Muscle layer of duodenum (tissue), 2 donors: ENCODE data around the gene AFAP1L1.
A peak's percentile ranks its signal among the peaks of the same experiment; 100 is the strongest.

Experiments used
- H3K27ac ChIP-seq: one replicate; pipeline ENCODE4 v1.7.0; 2013; ENCODE audit warnings: mild to moderate bottlenecking, low read length
- H3K27me3 ChIP-seq: one replicate; pipeline ENCODE4 v1.7.0; 2013; ENCODE audit warnings: low read depth, mild to moderate bottlenecking, control low read depth, low read length
- H3K36me3 ChIP-seq, 2 donors: one replicate each; pipeline ENCODE4 v1.7.0; 2013; ENCODE audit warnings: low read length in 2 of 2, control low read depth in 1 of 2, mild to moderate bottlenecking in 1 of 2; ENCODE audit not compliant: insufficient read depth in 2 of 2, control insufficient read depth in 1 of 2
- H3K4me1 ChIP-seq, 2 donors: one replicate each; pipeline ENCODE4 v1.7.0; 2013; ENCODE audit warnings: low read length in 2 of 2, mild to moderate bottlenecking in 2 of 2, control low read depth in 1 of 2, moderate library complexity in 1 of 2; ENCODE audit not compliant: insufficient read depth in 2 of 2, control insufficient read depth in 1 of 2
- H3K4me3 ChIP-seq, 2 donors: one replicate each; pipeline ENCODE4 v1.7.0; 2013; ENCODE audit warnings: low read length in 2 of 2, low read depth in 1 of 2, mild to moderate bottlenecking in 1 of 2
- H3K9me3 ChIP-seq, 2 donors: one replicate each; pipeline ENCODE4 v1.7.0; 2013; ENCODE audit warnings: low read length in 2 of 2, control low read depth in 1 of 2, mild to moderate bottlenecking in 1 of 2; ENCODE audit not compliant: control insufficient read depth in 1 of 2
- donor health status: healthy.

AFAP1L1 gene

DNA sequence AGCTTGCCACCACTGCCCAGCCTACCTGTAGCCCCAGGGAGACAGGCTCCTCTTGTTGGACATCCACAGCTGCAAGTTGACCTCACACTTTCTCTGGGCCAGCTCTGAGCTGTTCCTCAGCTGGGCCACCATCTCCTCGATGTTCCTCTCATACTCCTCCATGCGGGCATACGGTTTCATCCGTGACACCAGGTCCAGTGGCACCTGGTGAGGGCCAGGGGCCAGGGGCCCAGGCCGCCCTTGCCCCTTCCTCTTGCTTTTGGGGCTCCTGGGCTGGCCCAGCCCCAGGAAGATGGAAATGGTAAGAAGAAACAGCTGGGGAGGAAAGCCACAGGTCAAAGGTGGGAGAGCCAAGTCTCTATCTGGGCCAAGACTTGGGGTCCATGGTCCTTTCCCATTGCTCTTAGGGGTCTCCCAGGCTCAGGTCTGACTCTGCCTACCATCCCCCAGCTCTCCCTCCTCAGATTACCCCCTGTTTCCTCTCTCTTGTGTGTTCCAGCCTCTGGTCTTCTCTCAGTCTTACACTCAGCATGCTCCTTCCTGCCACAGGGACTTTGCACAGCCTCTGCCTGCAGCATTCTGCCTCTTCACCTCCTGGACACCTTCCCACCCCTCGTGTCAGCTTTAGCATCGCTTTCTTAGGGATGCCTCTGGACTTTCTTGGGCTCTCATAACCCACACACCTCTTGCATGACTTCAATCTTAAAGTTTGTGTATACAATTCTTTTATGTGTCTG, 105.2 kb downstream of the AFAP1L1 start:
- Histone ChIP-seq H3K36me3 (no peaks in the 10 kb centered on the region), H3K9me3 (no peaks in the 10 kb centered on the region), H3K4me3 (no peak overlapping the region), H3K27me3 (no peaks in the 10 kb centered on the region), H3K4me1 (peaks cover 5 to 43% of the 10 kb centered on the region in 2 donors), H3K27ac (no peak overlapping the region)

DNA sequence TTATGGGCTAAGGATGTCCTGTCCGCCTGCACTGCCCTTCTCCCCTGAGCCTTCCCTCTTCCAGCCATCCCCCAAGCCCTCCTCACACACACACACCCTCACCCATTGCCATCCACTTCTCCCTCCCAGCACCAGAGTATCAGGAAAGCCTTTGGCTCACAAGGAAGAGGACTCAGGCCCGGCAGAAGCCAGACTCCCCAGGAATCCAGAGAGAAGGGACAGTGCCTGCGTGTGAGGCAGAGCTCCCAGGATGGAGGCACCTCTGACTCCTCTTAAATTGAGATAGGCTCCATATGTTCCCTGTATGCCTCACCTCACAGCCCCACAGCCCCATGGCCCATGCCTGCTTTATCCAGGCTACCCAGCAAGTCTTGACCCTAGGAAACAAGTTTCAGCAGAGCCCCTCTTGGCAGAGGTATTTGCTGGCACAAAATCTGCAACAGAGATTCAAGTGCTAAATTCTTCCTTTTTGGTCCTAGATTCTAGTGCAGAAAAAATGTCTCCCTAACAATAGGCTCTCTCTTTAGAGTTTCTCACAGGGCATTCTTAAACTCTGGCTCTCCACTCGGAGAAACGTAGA, 106.7 kb downstream of the AFAP1L1 start:
- H3K4me1 ChIP-seq: peaks cover 16 to 36% of the 10 kb centered on the region in 2 donors
- no peaks in the 10 kb centered on the region for H3K9me3 ChIP-seq
- no peak overlapping the region for H3K4me3 ChIP-seq
- H3K27ac ChIP-seq: peak overlapping the region; percentile 78
- H3K27me3 ChIP-seq: no peaks in the 10 kb centered on the region
- H3K36me3 ChIP-seq: no peaks in the 10 kb centered on the region

DNA sequence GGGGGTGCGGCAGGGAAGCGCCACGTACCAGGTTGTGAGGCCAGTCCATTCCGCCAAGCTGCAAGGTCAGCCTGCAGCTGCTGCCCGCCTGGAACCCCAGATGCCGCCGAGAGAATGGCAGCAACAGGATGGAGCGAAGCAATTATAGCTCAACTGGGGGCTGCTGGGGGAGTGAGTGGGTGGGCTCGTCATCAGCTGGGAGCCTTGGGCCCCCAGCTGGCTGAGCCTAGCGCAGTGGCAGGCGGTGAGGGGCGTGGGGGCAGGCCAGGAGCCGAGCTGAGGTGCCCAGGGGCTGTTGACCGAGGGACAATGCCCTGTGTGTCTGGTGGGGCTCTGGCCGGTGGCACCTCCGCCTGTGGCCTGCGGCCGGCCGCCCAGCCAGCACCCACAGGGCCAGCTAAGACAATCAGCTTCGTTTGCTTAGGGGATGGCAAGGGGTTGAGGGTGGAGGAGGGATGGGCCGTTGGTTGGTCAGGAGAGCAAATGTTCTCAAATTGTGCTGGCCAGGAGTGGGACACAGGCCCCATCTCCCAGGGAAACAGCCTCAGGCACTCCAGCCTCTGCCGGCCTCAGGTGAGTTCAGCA, 107.6 kb downstream of the AFAP1L1 start, which contains the start of gene IL17B:
Gene IL17B (minus strand): TSS at position 116 of the 585 bp plus-strand sequence. CDS start 67 bp downstream, at position 49.
- Histone ChIP-seq H3K4me3 (no peak within 1 kb of the TSS), H3K27me3 (no peaks in the 10 kb centered on the region), H3K36me3 (no peaks in the 10 kb centered on the region), H3K9me3 (no peaks in the 10 kb centered on the region), H3K27ac (peak within 1 kb of the TSS; percentile 78), H3K4me1 (peaks cover 16 to 36% of the 10 kb centered on the region in 2 donors)

DNA sequence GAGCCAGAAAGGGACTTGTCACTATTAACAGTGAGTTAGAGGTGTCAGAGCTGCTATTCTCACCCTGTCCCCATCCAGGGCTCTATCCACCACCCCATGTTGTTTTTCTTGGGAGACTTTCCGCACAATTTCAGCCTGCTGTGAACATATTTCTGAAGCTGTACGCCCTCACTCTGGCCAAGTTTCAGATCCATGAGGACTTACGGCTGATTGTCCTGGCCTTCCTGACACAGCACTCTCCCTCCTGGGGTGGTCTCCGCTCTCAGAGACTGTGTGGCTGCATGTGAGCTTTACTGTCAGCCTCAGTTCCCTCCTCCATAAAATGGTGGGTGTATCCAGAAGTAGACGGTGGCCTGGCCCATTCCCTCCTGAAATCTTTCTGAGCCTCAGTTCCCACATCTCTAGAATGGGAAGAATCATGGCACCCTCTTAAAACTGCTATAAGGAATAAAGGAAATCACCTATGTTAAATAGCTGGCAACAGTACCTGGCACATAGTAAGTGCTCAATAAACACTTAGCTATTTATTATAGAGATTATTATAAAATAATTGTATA, 108.2 kb downstream of the AFAP1L1 start:
- Histone ChIP-seq H3K36me3 (no peaks in the 10 kb centered on the region), H3K27me3 (no peaks in the 10 kb centered on the region), H3K4me3 (no peak overlapping the region), H3K9me3 (no peaks in the 10 kb centered on the region), H3K4me1 (peaks cover 16 to 36% of the 10 kb centered on the region in 2 donors), H3K27ac (peak overlapping the region; percentile 78)

DNA sequence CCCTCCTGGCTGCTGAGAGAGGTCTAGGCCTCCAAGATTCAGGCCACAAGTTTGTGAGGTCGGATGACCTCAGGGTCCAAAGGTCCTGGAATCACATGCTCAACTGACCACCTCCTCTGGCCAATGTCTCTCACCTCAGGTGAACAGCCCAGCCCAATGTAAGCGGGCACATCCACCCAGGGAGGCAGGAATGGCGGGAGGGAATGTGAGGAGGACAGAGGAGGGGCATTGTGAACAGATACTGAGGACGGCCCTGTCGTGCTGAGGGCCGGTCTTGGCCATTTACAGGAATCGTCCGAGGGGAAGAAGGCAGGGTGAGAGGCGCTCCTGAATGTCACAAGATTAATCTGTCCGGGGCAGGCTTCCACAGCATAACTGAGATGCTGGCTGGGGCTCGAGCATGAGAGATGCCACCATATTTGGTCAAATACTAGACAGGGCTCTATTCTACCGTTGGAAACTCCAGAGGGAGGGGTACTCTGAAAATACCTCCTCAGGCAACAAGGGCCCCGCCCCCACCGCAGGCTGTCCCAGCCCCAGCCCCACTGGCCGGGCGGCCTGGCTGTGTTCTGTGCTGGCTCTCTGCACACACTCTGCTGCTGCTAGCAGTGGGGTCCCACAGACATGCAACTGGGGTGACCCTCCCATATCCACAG, 108.9 kb downstream of the AFAP1L1 start:
- Histone ChIP-seq H3K4me1 (peaks cover 16 to 36% of the 10 kb centered on the region in 2 donors), H3K4me3 (peak overlapping the region in 1 of 2 donors; percentile 48), H3K36me3 (no peaks in the 10 kb centered on the region), H3K27me3 (no peaks in the 10 kb centered on the region), H3K27ac (peak overlapping the region; percentile 96), H3K9me3 (no peaks in the 10 kb centered on the region)

DNA sequence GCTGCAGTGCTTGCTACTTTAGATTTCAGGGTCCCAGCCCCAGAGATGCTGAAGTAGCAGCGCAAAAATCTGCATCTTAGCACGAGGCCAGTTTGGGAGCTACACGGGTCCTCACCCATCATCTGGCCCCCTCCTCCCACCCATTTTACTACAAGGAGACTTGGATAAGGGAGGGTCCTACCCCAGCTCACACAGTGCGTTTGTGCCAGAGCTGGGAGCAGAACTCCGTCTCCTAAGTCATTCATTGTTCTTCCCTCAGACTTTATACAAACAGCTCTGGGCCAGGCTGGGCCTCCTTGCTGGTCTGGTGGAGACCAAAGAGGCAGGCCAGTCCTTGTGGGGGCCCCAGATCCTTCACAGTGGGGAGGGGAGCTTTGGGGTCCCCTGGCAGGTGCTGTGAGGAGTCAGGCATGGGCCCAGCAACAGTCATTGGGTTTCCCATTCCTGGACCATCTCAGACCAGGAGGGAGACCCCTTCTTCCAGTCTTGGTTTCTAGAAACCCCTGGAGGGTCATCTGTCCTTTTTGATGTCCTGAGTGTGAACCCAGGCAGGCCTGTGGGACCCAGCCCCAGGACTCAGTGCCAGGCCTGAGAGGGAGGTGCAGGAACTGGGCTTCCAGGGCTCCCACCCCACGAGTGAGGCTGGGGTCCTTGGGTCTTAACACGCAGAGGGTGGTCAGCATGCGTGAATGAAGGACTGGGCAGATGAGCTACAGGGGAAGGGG, 109.8 kb downstream of the AFAP1L1 start:
- peak overlapping the region; percentile 96 for H3K27ac ChIP-seq
- no peaks in the 10 kb centered on the region for H3K36me3 ChIP-seq
- H3K4me1 ChIP-seq: peaks cover 16 to 36% of the 10 kb centered on the region in 2 donors
- no peaks in the 10 kb centered on the region for H3K9me3 ChIP-seq
- no peaks in the 10 kb centered on the region for H3K27me3 ChIP-seq
- peak overlapping the region; percentile 9 to 48 for H3K4me3 ChIP-seq

DNA sequence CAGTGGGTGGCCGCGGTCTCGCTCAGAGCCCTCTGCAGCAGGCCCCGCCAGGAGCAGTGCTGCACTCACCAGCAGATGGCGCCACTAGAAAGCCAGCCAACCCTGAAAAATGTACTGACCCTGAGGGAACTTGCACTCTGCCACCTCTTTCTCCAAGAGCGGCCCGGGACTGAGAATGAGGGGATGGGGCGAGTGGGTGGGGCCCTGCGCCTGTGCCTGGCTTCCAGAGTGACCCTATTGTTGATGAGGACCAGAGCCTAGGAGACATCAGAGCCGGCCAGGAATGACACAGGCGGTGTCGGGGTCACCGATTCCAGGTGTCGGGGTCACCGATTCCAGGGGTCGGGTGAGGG, 110.3 kb downstream of the AFAP1L1 start:
- Histone ChIP-seq H3K4me3 (peak overlapping the region; percentile 9 to 48), H3K27ac (peak overlapping the region; percentile 96), H3K27me3 (no peaks in the 10 kb centered on the region), H3K9me3 (no peaks in the 10 kb centered on the region), H3K36me3 (no peaks in the 10 kb centered on the region), H3K4me1 (peaks cover 16 to 36% of the 10 kb centered on the region in 2 donors)

DNA sequence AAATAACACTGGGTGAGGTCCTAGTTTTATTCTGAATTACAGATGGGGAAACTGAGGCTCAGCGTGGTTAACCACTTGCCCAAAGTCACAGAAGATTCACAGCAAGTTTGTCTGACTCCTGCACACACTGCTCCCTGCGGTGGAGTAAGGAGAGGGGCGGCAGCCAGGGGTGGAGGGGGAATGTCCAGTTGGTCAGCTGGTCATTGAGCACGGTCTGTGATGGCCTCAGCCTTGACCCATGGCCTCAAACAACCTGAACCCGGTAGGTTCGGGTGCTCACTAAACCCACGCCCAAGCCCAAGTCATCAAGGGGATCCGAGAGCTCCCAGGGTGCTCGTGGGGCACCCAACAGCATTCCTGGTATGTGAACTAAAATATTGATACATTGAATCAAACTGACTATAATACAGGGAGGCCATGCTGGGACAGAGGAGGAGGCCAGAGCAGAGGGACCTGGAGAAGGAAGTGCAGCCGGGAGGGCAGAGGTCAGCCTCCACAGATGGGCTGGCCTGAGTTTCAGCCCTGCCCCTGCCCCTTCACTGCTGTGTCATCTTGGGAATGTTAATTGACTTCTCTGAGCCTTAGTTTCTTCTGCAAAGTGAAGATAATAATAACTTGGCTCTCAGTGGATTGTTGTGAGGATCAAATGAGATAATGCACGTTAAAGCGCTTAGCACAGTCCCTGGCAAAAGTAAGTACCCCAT, 111.0 kb downstream of the AFAP1L1 start:
- Histone ChIP-seq H3K27me3 (no peaks in the 10 kb centered on the region), H3K36me3 (no peaks in the 10 kb centered on the region), H3K4me3 (peak overlapping the region; percentile 15 to 48), H3K4me1 (peaks cover 16 to 41% of the 10 kb centered on the region in 2 donors), H3K27ac (peak overlapping the region; percentile 96), H3K9me3 (no peaks in the 10 kb centered on the region)

DNA sequence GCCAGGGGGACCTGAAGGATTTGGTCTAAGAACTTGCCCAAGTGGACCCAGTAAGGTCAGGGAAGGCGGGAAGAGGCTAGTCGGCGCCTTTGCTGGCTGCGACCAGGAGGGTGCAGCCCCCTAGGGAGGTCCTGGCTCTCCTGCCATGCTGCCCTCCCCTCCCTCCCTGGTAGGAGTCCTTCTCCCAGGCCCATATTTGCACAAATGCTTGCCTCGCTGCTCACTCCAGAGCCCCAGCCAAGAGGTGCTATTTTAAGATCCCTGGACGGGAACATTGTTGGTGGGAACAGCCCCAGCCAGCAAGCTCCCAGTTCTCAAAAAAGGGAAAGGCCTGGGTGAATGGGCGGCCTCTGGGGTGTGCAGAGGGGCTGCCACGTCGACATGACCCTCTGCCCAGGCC, 111.7 kb downstream of the AFAP1L1 start:
- Histone ChIP-seq H3K4me1 (peaks cover 16 to 38% of the 10 kb centered on the region in 2 donors), H3K36me3 (no peaks in the 10 kb centered on the region), H3K27ac (peak overlapping the region; percentile 96), H3K4me3 (peak overlapping the region; percentile 15 to 48), H3K9me3 (no peaks in the 10 kb centered on the region), H3K27me3 (no peaks in the 10 kb centered on the region)

DNA sequence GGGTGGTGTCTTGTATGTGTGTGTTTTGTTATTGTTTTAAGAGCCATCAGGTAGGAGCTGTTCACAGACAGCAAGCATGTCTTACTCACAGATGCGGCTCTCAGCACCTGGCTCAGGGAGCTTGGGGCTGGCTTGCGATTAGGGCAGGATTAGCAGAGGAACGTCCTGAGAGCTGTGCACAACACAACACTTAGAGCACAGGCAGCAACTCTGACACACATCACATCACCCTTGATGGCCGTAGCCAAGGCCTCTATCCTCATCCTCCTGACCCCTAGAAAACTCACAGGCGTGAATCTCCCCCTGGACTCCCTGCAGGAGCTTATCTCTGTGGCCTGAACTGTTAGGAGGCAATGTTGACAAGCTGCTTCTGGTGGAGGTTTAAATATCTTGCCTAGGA, 114.5 kb downstream of the AFAP1L1 start:
- peaks cover 15 to 17% of the 10 kb centered on the region in 2 donors for H3K4me1 ChIP-seq
- H3K27me3 ChIP-seq: no peaks in the 10 kb centered on the region
- no peak overlapping the region for H3K4me3 ChIP-seq
- H3K27ac ChIP-seq: peak overlapping the region; percentile 76
- H3K9me3 ChIP-seq: no peaks in the 10 kb centered on the region
- no peaks in the 10 kb centered on the region for H3K36me3 ChIP-seq
